HG03342 (cell line): ENCODE measurements around the gene SPSB1.

ENCODE experiments used
- ATAC-seq: cut with Tn5 transposase; IDR thresholded peaks from one replicate; pipeline ENCODE4 v1.9.1; 2021; ENCODE audit warnings: mild to moderate bottlenecking, moderate library complexity; ENCODE audit not compliant: unreplicated experiment

The SPSB1 gene

DNA sequence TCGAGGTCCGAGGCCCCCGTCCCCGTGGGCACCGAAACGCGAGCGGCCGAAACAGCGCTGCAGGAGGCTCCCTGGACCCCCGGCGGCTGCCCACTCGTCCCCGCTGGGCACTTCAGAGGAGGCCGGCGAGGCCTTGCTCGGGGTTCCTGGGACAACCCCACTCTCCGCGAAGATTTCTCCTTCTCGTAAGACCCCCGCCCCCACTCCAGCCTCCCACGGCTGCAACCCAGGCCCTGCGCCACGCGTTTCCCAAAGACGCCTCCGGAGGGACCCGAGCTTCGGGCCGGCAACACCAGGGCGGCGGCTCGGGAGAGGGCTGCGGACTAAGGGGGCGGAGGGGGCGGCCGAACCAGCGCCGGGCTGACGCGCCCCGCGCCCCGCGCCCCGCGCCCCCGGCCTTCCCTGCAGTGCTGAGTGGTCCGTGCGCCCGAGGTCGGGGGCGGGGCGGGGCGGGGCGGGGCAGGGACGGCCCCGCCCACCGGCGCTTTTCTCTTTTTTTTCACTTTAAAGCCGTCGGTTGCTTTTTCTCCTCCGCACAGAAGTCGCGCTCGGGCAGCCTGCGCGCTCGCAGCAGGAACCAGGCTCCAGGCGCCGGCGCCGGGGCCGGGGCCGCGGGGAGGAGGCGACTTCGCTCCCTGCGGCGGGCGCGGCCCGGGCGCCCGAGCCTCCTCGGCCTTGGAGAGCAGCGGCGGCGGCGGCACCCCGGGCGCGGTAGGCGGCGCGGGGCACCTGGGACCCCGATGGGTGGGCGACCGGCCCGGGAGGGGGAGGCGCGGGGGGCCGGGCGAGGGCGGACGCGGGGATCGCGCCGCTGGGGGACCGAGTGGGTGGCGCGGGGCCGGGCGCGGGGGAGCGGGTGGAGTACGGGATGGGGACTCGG lies at the start of gene SPSB1:
TSS of gene SPSB1 (plus strand) at position 534 of the 880 bp plus-strand sequence. CDS start 62,998 bp downstream, outside the sequence.
- no peak for ATAC-seq

DNA sequence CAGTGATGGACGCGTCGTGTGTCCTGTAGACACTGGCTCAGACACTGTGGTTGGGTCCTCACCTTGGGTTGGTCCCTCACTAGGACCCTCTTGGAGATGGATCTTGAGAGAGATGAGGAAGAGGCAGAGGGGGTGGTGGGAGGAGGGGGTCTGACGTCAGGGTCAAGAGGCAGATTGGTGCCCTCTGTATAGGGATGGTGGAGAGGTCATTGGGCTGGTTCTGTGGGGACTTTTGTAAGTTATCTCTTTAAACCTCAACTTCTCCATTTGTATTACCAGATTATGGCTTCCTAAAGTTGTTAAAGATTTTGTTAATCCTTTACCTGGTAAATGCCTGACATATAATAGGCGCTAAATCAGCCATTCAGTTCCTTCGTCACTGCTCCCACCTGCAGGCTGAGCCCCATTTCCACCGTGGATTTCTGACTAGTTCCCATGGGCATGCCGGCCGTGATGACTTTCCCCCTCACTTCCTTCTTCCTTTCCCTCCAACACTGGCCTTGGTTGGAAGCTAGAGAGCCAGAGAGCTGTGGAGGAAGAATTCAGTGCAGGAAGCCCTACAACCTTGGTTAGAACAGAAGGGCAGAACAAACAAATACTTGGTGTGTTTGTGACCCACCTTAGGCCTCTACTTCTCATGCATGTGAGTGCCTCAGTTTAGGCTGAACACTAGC lies 49.5 kb upstream of the SPSB1 start:
- ATAC-seq = no peak

GRCh38 chr1:9244501-9245229 lies 48.0 kb upstream of the SPSB1 start:
- ATAC-seq = no peak

DNA sequence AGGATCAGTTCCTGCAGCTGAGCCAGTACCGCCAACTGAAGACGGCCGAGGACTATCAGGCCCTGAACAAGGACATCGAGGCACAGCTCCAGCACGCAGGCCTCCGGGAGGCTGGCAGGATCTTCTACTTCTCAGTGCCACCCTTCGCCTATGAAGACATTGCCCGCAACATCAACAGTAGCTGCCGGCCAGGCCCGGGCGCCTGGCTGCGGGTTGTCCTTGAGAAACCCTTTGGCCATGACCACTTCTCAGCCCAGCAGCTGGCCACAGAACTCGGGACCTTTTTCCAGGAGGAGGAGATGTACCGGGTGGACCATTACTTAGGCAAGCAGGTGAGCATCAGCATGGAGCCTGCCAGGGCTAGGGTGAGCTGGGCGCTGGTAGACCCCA lies 47.5 kb upstream of the SPSB1 start:
- no peak for ATAC-seq

- no peak for ATAC-seq
Measured at GRCh38 chr1:9245661-9246060, 47.0 kb upstream of the SPSB1 start.

DNA sequence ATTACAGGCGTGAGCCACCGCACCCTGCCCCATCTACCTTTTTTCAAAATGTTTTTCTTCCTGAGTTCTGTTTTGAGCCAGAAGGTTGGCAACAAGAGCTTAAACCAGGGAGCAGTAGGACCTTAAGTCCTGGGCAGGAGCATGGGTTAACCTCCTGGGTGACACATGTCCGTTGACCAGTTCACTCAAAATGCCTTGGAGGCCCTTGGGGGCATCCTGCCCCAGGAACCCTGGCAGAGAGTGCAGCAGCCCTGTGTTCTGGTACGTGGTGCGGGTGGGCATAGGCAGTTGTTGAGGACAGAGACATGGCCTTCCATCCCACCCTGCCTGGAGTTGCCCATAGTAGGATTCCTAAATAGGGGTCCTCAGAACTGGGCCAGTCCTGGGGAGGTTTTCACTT lies 46.5 kb upstream of the SPSB1 start:
- no peak for ATAC-seq

DNA sequence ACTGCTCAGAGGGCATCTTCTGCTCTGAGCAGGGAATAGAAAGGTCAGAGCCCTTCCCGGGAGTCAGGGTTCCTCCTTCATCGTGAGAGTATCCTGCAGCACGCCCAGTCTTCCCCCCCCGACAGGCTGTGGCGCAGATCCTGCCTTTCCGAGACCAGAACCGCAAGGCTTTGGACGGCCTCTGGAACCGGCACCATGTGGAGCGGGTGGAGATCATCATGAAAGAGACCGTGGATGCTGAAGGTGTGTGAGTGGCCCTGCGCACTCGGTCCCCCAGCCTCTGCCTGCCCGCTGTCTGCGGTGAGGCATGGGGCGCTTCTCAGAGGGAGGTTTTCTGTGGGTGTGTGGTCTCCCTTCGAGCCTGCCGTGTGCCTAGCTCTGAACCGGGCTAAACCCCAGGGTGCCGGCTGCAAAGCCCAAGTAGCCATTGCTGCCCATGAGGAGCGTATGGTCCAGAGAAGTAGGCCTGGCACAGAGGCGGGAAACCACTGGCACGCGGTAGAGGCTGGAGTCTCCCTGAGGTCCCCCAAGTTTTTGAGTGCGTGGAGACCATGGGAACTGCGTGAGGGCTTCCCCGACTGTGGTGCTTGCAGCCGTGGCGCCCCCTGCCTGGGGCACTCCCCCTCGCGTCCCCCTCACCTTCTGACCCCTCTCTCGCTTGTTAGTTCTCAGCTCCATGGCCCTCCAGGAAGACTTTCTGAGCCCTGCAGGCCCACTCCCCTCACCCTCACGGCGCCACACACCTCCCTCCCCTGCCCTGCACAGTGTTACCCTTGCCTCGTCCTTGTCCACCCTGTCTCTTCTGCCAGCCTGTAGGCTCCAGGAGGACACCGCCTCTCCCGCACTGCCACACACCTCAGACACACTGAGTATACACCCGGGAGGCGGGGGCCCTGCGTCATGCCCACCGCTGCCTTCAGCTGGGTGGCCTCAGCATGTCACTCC lies 45.6 kb upstream of the SPSB1 start:
- ATAC-seq = no peak

DNA sequence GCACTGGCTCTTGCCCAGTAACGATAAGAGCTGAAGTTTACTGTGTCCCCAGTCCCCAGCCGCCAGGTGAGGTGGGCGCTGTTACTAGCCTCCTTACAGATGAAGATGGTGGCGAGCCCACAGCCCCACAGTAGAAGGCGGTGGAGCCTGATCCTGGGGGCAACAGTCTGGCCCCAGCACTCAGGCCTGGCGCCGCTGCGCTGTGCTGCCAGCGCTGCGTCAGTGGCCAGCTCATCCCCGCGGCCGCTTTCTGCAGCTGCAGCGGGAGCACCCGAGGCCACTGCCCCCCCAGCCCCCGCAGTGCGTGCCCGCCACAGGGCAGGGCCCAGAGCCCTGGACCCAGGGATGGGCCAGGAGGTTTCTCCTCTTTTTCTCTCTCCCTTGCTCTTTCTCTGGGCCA lies 44.8 kb upstream of the SPSB1 start:
- ATAC-seq = no peak

DNA sequence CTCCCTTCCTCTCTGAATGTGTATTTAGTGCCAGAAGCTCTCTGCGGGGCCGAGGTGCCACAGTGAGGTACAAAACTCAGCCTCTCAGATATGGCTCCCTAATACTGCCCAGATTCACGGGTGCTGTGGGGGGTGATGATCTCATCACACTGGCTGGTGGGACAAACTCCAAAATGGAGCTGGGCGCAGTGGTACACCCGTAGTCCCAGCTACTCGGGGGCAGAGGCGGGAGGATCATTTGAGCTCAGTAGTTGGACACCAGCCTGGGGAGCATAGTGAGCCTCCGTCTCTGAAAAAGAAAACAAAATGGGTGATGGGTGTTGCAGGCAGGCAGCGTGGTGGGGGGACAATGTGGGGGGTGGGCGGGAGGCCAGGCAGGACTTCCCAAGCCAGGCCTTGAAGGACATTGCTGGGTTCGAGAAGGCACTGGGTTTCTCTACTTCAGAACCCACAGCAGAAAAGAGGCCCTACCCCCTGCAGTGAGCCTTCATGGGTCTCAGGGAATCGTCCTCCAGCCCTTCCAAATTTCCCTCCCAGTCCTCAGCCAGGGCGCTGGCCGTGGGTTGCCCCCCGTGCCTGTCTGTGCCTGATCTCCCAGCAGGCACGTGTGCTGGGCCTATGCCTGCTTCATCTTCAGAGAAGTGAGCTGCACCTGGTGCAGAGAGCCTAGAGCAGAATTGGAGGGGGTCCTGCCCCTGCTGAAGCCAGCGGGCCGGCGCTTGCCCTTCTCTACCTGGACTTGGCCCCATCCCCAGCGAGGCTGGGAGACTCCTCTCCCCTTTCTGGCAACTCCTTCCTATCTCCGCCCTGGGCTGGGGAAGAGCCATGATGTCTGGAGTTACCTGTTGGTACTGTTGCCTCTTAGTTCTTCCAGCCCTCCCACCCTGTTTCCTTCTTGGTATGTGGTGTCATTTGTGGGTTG lies 44.1 kb upstream of the SPSB1 start:
- no peak for ATAC-seq

GRCh38 chr1:9249263-9249533 lies 43.5 kb upstream of the SPSB1 start:
- no peak for ATAC-seq

GRCh38 chr1:9249534-9250410 lies 42.9 kb upstream of the SPSB1 start:
- ATAC-seq = no peak

DNA sequence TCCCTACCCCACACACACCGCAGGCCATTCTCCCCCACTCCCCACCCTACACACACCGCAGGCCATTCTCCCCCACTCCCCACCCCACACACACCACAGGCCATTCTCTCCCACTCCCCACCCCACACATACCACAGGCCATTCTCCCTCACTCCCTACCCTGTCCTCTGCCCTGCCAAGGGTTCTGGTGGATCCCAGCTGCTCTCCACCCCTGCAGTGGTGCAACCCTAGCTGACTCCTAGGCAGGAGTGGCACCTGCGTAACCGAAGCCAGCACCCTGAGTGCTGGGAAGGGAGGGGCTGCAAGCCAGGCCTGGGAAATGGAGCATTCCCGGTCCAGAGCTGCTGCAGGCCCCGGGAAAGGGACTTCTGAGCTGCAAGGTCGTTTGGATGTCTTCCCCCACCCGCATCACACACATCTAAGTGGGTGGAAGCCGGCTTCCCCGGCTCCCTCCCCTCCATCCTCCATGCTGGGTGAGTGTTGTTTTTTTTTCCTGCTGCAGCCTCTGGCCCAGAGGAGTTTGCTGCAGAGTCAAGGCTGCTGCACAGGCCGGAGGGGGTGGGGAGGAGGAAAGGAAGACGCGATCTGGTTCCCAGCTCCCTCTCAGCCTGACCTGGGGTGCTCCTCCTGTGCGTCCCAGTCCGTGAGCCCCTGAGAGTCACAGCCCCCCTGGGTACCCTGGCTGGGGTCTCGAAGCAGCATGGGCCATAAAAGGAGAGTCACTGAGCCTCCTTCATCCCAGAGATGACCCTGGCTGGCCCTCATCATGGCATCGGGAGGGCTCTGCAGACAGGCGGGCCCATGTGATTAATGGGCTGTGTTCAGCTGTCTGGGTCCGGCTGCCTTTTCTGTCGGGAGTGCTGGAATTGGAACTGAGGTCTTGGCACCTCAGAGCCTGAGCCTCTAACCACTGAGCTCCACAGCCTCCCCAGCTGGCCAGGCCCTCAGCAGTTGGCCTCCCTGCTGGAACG lies 42.0 kb upstream of the SPSB1 start:
- ATAC-seq = no peak

DNA sequence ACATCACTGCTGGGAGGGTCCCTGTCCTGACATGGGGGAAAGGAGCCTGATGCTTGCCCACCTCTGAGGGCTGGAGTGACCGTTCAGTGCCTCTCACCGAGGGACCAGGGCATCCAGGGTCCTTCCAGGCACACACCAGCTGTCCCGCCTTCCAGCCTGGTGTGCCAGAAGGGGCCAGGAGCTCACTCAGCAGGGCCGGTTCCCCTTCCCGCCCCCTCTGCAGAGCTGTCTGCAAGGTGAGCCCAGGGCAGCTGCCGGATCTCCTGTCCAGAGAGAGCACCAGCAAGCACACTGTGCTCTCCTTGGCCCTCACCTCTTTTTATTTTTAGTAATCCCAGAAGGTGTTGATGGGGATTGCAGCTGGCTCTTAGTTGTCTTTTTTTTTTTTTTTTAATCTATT lies 41.2 kb upstream of the SPSB1 start:
- ATAC-seq = no peak

DNA sequence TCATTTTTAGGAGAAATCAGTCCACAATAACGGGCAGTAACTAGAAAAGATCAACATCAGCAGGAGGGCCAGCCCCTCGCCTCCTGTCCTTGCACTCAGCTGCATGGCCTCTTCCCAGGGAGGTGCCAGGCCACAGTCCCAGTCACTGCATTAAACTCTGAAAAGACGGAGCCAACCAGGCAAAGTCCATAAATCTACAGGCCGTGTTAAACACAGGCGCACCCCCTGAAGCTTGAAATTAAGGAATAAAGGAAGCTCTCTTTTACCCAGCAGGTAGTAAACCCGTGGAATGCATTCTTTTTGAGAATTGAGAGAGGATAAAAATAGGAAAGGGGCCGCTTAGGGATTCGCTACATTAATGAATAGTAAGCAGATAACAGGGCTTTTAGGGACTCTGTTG lies 39.7 kb upstream of the SPSB1 start:
- no peak for ATAC-seq

- no peak for ATAC-seq
Measured at GRCh38 chr1:9253453-9254105, 39.1 kb upstream of the SPSB1 start.

DNA sequence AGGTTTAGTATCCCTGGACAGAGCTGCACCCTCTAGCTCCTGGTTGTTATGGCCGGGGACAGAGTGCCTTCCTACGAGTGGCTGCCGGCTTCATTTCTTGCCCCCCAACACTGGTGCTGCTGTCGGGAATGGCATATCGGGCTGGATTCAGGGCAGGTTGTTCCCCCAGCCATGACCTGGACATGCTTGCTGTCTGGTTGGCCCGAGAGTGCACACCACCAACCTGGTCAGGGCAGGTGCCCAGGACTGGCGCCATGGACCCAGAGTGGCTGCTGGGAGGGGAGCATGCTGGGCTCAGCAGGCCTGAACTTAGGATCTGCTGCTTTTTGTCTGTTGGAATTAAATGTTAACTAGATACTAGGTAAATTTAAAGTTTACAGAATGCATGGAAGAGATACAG lies 36.4 kb upstream of the SPSB1 start:
- no peak for ATAC-seq

- no peak for ATAC-seq
Measured at GRCh38 chr1:9257851-9258250, 34.8 kb upstream of the SPSB1 start.
